SW 1271 (cell line): ENCODE data around the gene FHIT.

Experiments
- DNase-seq, 2 experiments: peaks; one replicate each; lab custom pipeline; 2025; lab: John Stamatoyannopoulos, UW

Gene FHIT

DNA sequence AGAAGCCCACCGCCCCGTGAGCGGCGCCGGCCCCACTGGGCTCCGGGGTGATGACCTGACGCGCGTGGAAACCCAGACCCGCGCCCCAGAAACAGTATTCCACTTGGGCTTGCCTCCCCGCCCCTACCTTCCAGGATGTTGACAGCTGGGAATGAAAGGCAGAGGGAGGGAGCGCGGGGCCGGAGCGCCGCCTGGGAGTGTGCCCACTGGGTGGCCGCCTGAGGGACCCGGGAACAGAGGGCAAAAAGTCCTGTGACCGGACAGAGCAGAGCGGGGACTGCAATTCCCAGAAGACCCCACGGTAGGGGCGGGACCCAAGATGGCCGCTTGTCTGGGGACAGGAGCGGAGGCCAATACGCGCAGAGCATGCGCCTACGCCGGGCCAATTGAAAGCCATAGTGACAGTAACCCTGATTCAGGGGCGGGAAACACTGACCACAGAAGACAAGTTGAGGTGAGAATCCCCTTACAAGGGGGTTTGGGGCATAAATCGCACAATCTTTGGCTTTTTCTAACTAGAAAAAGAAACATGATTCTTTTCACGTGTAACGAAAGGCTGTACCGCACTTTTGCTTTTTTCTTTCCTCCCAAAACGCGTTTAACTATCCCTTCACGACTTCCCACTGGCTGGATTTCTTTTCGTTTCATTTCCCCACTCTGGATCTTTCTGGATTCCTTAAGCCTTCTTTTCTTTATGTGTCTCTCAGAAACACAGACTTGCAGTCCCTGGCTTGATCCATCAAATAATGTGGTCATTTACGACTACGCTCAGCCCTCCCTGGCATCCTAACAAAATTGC, at the start of gene FHIT:
Gene FHIT, minus strand, starts transcription at position 279 of the 799 bp plus-strand sequence.
- peak; percentile 32 to 79 for DNase-seq

- DNase-seq, result no peak
Observed at GRCh38 chr3:61300786-61301185, 49.5 kb upstream of the FHIT start.

DNA sequence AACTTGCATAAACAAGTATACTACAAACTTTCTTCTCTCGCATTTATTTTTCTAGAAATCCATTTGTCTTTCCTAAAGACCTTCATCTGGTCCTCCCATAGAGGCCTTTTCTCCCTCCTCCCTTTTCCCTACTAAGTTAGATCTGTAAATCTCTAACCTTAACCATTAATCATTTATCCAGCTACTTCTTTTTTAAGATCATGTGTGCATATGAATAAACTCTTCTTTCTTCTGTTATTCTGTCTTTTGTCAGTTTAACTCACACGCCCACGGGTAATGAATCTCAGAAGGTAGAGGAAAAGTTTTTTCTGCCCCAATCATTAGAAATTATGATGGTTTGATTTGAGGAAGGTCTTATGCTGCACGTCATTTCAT, 48.7 kb upstream of the FHIT start:
- no peak for DNase-seq

GRCh38 chr3:61299343-61300005, 48.2 kb upstream of the FHIT start:
- no peak for DNase-seq

- DNase-seq, result no peak
Observed at GRCh38 chr3:61297821-61298220, 46.6 kb upstream of the FHIT start.

GRCh38 chr3:61288446-61288845, 37.2 kb upstream of the FHIT start:
- no peak for DNase-seq

DNA sequence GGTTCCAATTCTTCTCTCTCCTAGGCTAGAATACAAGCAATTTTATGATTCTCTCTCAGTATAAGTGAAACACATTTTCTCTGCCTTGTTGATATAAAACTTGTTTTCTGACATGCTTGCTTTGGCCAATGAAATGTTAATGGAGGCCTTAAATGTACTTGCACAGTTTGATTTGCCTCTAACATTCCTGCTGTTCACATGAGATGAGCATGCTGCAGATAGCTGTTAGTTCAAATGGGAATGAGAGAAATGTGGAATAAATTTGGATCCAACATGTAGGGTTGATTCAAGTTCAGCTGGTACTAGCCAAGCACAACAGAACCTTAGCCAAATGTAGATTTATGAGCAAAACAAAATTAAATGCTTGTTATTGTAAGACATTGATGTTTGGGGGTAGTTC, 32.6 kb upstream of the FHIT start:
- DNase-seq, result no peak

- no peak for DNase-seq
Observed at GRCh38 chr3:61278713-61279112, 27.5 kb upstream of the FHIT start.

DNA sequence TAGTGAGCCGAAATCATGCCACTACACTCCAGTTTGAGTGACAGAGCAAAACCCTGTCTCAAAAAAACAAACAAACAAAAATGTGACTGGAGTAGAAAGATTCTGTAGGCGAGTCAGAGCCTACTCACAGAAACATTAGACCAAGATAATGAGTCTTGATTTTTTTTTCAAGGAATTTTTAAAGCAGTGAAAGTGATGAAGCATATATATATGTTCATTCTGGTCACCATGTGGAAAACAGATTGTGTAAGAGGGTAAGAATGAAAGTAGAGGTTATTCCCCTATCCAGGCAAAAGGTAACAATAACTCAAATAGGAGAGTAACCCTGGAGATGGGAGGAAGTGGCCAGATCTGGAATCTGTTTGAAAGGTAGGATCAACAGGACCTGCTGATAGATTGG, 26.2 kb upstream of the FHIT start:
- DNase-seq, result no peak

- no peak for DNase-seq
Observed at GRCh38 chr3:61269435-61269834, 18.2 kb upstream of the FHIT start.

DNA sequence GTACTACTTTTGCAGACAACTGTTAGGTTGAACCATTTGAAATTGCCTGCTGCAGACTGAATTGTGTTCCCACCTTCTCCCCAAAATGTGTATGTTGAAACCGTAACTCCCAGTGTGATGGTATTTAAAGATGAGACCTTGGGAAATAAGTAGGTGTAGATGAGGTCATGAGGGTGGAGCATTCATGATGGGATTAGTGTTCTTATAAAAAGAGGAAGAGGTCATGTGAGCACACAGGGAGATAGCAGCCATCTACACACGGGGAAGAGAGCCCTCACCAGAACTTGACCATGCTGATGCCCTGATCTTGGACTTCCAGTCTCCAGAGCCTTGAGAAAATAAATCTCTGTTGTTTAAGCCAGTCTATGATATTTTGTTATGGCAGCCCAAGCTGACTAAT, 17.4 kb upstream of the FHIT start:
- no peak for DNase-seq

DNA sequence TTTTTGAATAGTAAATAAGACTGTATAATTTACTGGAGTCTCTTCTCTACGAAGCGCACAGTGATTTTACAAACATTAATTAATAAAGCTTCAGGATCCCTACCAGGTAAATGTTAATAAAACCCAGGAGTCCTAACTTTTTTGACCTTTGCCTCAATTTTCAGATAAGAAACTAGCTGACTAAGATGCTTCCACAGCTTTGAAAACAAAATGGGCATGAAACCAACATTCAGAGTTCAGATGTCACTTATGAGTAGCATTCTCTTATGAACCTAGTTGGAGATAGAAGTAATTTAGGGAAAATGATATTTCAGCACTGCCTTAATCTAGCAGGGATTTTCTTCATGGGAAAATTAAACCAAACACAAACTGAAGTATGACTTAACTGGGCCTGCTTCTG, 13.0 kb upstream of the FHIT start:
- no peak for DNase-seq

DNA sequence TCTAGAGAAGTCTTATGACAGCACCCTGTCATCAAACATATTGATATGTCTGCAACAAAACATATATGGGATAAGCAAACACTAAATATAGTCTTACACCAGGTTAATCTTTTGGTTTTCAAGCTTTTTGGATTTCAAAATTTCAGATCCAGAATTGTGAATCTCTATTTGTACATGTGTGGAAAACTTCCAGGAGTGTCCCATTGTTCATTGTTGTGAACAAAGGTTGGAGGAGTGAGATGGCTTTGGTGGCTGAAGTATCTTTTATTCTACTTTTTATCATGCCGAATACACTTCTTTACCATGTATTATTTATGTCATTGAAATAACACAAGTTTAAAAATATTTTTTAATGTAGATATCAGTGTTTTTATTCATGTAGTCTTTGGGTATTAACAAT, 5.9 kb upstream of the FHIT start:
- no peak for DNase-seq

GRCh38 chr3:61253756-61254155, 2.5 kb upstream of the FHIT start:
- DNase-seq, result no peak

GRCh38 chr3:61252836-61253235, 1.6 kb upstream of the FHIT start:
- no peak for DNase-seq

DNA sequence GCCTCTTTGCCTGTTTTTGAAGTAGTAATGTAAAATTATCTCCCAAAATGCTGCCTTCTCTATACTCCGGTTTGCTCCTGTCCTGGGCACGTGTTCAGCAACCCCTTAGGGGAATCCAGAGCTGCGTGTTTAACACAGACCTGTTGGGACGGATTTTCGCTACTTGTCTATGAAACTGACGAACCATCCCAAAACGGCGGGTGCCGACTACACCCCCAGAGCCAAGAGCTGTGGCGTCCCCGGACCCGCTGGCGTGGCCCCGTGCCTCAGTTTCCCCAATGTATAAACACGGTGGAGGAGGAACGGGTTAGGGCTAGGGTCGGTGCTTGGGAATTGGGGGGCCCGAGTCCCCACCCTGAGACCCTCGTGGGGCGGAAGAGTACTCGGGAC, 473 bp downstream of the FHIT start:
- no peak for DNase-seq

DNA sequence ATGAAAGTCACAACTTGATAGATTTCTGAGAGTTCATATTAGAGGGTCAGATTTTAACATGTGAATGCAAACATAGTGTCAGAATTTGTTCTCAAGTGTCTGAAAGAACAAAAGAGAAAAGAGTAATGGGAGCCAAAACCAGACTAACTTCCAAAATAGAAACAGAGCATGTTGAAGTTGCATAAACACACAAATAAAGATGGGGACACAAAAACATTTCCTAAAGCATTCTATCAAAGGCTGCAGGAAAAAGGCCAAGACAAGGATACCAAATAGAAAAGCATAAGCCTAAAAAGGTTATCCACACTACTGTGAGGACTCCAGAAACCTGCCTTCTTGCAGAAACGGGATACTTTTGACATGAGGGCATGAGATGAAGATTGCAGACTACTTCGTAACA, 2.8 kb downstream of the FHIT start:
- DNase-seq, result no peak

GRCh38 chr3:61247191-61247590, 4.1 kb downstream of the FHIT start:
- DNase-seq, result no peak

DNA sequence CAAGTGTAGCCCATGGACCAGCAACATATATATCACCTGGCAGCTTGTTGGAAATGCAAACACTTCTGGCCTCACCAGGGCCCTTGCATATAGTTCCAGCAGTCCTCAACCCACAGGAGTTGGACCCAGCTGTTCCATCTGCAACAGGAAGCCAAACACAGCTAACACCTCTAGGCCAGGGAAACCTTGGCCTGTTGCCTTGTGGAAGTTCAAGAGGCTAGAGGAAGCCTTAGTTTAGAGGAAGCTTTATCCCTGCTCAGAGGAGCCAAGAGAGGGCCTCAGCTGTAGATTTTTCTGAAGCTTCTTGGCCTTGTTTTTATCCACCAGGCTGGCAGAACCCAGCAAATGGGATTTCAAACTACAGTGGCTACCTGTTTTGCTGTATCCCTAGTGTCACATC, 11.4 kb downstream of the FHIT start:
- DNase-seq, result no peak

GRCh38 chr3:61237858-61238257, 13.4 kb downstream of the FHIT start:
- DNase-seq, result no peak

DNA sequence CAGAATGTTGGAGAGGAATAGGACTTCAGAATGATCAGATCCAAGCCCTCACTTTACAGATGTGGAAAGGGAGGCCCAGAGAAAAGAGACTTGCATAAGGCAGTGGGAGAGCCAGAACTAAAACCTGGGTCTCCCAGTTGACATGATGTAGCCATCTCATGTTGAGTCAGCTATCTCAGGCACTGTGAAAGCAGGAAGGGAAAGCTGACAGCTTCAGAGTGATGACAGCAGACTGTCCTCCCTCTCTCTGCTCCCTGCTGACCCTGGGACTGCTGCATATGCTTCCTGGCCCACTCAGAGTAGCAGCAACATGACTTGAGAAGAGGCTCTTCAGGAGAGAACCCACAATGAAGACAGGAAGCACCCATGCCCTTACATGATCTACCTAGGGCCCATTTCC, 14.7 kb downstream of the FHIT start:
- DNase-seq, result no peak

- no peak for DNase-seq
Observed at GRCh38 chr3:61233746-61234145, 17.5 kb downstream of the FHIT start.

- DNase-seq, result no peak
Observed at GRCh38 chr3:61231693-61232092, 19.6 kb downstream of the FHIT start.

DNA sequence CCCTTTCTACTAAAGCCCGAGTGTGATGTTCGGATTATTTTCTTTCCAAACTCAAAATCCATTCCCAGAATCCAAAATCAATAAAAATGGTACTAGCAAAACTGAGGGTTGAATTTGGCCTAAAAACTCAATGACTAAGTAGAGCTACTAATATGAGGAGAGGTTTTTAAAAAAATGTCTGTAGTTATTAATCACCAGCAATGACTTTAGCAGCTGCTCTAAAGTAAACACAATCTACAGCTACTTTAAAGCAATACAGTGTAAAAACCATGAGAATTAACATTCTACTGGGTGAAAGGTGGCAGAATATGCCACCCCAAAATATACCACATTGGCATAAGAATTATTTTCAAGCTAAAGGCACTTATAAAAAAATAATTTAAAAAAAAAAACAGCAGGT, 23.5 kb downstream of the FHIT start:
- DNase-seq, result no peak
